ENCODE measurements around the gene YRDC. TPM values are rescaled to one million over a fixed set of nuclear protein-coding genes. Genes with fewer than 3 reads are reported as not detected.
A peak's percentile ranks its signal among the peaks of the same experiment; 100 is the strongest.

YRDC gene
- total and polyA plus RNA-seq, 2 experiments from 2014 or later, result 12.5 to 22.4 TPM

DNA sequence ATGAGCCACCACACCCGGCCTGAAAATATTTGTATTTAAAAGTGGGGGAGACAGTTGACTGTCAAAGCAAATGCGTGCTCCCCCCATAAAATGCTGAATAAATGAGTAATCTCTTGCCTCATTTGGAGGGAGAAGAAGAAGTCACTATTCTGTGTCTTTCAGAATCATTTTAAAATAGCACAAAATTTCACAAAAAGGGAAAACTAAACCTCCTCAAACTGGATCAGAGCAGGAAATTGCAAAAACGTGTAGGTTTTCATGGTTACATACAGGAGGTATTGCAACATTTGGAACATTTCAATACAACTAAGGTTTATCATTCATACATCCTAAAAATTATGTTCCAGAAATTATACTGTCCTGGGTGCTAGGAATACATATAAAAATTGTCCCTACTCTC lies 37.8 kb upstream of the YRDC start:
- peak overlapping the region; percentile 41 for H3K27ac ChIP-seq
- peaks cover 99% of the 10 kb centered on the region for H3K79me2 ChIP-seq (ENCODE audit: insufficient read depth)
- peak overlapping the region; percentile 1; the same call in 1 of the 2 replicates for H3K9ac ChIP-seq
- TF ChIP-seq EZH2phosphoT487 (IDR thresholded peaks at IDR 0.05; ENCODE audit: insufficient read depth, low read depth) (no peak), EZH2 (IDR thresholded peaks at IDR 0.05; ENCODE audit: insufficient read depth, poor library complexity, severe bottlenecking) (no peak)
- H3K9me3 ChIP-seq (ENCODE audit: low read depth), result no peaks in the 10 kb centered on the region
- H4K20me1 ChIP-seq (ENCODE audit: insufficient read depth), result no peaks in the 10 kb centered on the region
- H3K27me3 ChIP-seq (replicated peaks; ENCODE audit: insufficient read depth), result no peaks in the 10 kb centered on the region
- in situ Hi-C loops (cut with MboI), result no loop called here
- no peak overlapping the region for H3K4me2 ChIP-seq (ENCODE audit: unreplicated experiment)
- peaks cover under 1% of the 10 kb centered on the region; the same call in 1 of the 2 replicates for H3K4me1 ChIP-seq (ENCODE audit: insufficient read depth)
- no peaks in the 10 kb centered on the region for H3K9me2 ChIP-seq (ENCODE audit: insufficient read depth)
- no peak overlapping the region for H3K4me3 ChIP-seq
- peaks cover 13% of the 10 kb centered on the region for H3K36me3 ChIP-seq (ENCODE audit: low read depth)
- 0 out of 2 replicates have a peak, but pooled peaks cover under 1% of the 10 kb centered on the region for H3F3A ChIP-seq (ENCODE audit: insufficient read depth)
- H2AFZ ChIP-seq, result no peak overlapping the region
- DNase-seq, result peak; percentile 35
- 54 to 55% methylated on average over 3 of the region's 3 CpGs for WGBS, 2 experiments (ENCODE audit: low coverage in 1 of 2, low lambda C conversion rate in 2 of 2, missing lambda C conversion rate in 2 of 2)

DNA sequence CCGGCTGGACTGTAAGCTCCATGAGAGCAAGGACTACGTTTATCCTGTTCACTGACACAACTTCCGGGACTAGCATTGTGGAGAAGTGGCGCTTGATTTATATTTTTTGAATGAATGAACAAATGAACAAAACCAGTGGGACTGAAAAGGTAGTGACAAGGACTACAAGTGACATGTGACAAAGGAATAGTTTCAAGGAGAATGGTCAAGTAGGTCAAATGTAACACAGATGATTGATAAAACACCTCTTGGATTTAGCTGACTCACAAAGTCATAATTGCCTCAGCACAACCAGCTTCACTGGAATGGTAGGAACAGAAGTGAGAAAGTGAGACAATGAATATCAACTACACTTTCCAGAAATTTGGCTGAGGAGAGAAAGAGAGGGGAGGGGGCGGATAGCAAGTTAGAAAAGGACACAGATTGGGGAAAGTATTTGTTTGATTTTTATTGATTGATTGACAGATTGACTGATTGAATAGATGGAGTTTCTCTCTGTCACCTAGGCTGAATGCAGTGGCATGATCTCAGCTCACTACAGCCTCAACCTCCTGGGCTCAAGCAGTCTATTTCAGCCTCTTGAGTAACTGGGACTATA lies 37.1 kb upstream of the YRDC start:
- TF ChIP-seq EZH2phosphoT487 (IDR thresholded peaks at IDR 0.05; ENCODE audit: insufficient read depth, low read depth) (no peak), EZH2 (IDR thresholded peaks at IDR 0.05; ENCODE audit: insufficient read depth, poor library complexity, severe bottlenecking) (no peak)
- H3K9me3 ChIP-seq (ENCODE audit: low read depth), result no peaks in the 10 kb centered on the region
- H3K27me3 ChIP-seq (replicated peaks; ENCODE audit: insufficient read depth), result no peaks in the 10 kb centered on the region
- no peak overlapping the region for H3K4me3 ChIP-seq
- peaks cover 14% of the 10 kb centered on the region for H3K36me3 ChIP-seq (ENCODE audit: low read depth)
- H3K4me2 ChIP-seq (ENCODE audit: unreplicated experiment), result no peak overlapping the region
- in situ Hi-C loops (cut with MboI), result no loop called here
- no peak for DNase-seq
- H2AFZ ChIP-seq, result no peak overlapping the region
- H3F3A ChIP-seq (ENCODE audit: insufficient read depth), result no peaks in the 10 kb centered on the region
- no peaks in the 10 kb centered on the region for H4K20me1 ChIP-seq (ENCODE audit: insufficient read depth)
- H3K9me2 ChIP-seq (ENCODE audit: insufficient read depth), result no peaks in the 10 kb centered on the region
- H3K79me2 ChIP-seq (ENCODE audit: insufficient read depth), result peaks cover 99% of the 10 kb centered on the region
- H3K27ac ChIP-seq, result peak overlapping the region; percentile 41
- WGBS, 2 experiments (ENCODE audit: low coverage in 1 of 2, low lambda C conversion rate in 2 of 2, missing lambda C conversion rate in 2 of 2), result 98 to 99% methylated on average over 5 of the region's 5 CpGs
- H3K4me1 ChIP-seq (ENCODE audit: insufficient read depth), result no peaks in the 10 kb centered on the region
- no peak overlapping the region; the same call in 1 of the 2 replicates for H3K9ac ChIP-seq

DNA sequence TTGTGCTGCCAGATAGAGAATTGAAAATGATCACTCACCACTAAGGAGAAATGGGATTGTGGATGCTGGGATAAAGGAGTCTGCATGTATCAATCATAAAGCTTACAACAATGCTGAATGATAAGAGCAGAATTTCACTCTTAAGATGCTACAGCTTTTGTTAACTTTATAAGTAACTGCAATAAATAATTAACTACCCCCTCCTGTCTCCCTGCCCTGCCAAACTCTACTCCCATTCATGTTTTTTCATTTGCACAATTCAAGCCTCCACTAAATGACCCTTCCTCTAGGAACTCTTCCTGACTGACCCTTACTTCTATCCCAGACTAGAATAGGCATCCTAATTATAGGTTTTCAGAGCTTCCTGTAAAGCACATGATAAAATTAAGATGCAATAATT lies 36.5 kb upstream of the YRDC start:
- no peak for DNase-seq
- no peaks in the 10 kb centered on the region for H3K4me1 ChIP-seq (ENCODE audit: insufficient read depth)
- no peaks in the 10 kb centered on the region for H3K9me3 ChIP-seq (ENCODE audit: low read depth)
- no peak overlapping the region for H2AFZ ChIP-seq
- peaks cover 20% of the 10 kb centered on the region for H3K36me3 ChIP-seq (ENCODE audit: low read depth)
- H3K4me3 ChIP-seq, result no peak overlapping the region
- H3F3A ChIP-seq (ENCODE audit: insufficient read depth), result no peaks in the 10 kb centered on the region
- no peaks in the 10 kb centered on the region for H4K20me1 ChIP-seq (ENCODE audit: insufficient read depth)
- H3K4me2 ChIP-seq (ENCODE audit: unreplicated experiment), result no peak overlapping the region
- H3K27me3 ChIP-seq (replicated peaks; ENCODE audit: insufficient read depth), result no peaks in the 10 kb centered on the region
- peaks cover 99% of the 10 kb centered on the region for H3K79me2 ChIP-seq (ENCODE audit: insufficient read depth)
- H3K9me2 ChIP-seq (ENCODE audit: insufficient read depth), result no peaks in the 10 kb centered on the region
- in situ Hi-C loops (cut with MboI), result no loop called here
- TF ChIP-seq EZH2 (IDR thresholded peaks at IDR 0.05; ENCODE audit: insufficient read depth, poor library complexity, severe bottlenecking) (no peak), EZH2phosphoT487 (IDR thresholded peaks at IDR 0.05; ENCODE audit: insufficient read depth, low read depth) (no peak)
- H3K27ac ChIP-seq, result no peak overlapping the region
- no peak overlapping the region for H3K9ac ChIP-seq

DNA sequence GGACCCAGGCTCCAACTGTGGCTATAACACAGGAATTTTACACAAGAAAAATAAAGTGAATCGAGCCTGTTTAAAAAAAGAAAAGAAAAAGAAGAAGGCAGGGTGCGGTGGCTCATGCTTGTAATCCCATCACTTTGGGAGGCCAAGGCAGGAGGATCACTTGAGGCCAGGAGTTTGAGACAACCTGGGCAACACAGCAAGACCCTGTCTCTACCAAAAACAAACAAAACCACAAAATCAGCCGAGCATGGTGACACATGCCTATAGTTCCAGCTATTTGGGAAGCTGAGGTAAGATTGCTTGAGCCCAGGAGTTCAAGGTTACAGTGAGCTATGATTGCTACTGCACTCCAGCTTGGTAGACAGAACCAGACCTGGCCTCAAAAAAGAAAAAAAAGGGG lies 33.6 kb upstream of the YRDC start:
- in situ Hi-C loops (cut with MboI), result no loop called here
- DNase-seq, result no peak
- Histone ChIP-seq H3K4me2 (ENCODE audit: unreplicated experiment) (no peak overlapping the region), H3K9me3 (ENCODE audit: low read depth) (no peaks in the 10 kb centered on the region), H3K79me2 (ENCODE audit: insufficient read depth) (peaks cover 91% of the 10 kb centered on the region), H3K4me1 (ENCODE audit: insufficient read depth) (no peaks in the 10 kb centered on the region), H3K27ac (no peak overlapping the region), H3F3A (ENCODE audit: insufficient read depth) (no peaks in the 10 kb centered on the region), H3K27me3 (replicated peaks; ENCODE audit: insufficient read depth) (no peaks in the 10 kb centered on the region), H3K9ac (no peak overlapping the region), H2AFZ (no peak overlapping the region), H3K36me3 (ENCODE audit: low read depth) (peaks cover 35% of the 10 kb centered on the region), H4K20me1 (ENCODE audit: insufficient read depth) (no peaks in the 10 kb centered on the region), H3K9me2 (ENCODE audit: insufficient read depth) (no peaks in the 10 kb centered on the region), H3K4me3 (no peak overlapping the region)
- WGBS, 2 experiments (ENCODE audit: low coverage in 1 of 2, low lambda C conversion rate in 2 of 2, missing lambda C conversion rate in 2 of 2), result 92 to 97% methylated on average over 3 of the region's 3 CpGs
- TF ChIP-seq EZH2phosphoT487 (IDR thresholded peaks at IDR 0.05; ENCODE audit: insufficient read depth, low read depth) (no peak), EZH2 (IDR thresholded peaks at IDR 0.05; ENCODE audit: insufficient read depth, poor library complexity, severe bottlenecking) (no peak)

DNA sequence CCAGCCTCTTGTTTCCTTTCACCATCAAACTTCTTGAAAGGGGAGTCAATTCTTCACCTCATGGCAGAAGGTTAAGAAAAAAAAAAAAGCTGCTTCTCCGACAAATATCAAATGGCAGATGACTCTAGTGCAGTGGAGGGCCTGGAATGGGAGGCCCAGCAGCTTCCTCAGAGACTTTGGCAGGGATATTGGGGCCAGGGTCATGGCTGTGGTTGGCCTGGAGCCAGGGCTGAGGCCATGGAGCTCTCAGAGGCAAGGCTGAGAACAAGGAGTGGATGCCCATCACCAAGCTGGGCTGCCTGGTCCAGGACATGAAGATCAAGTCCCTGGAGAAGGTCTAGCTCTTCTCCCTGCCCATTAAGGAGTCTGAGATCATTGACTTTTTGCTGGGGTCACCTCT lies 32.7 kb upstream of the YRDC start:
- H3K9me2 ChIP-seq (ENCODE audit: insufficient read depth), result no peaks in the 10 kb centered on the region
- no peak overlapping the region for H3K9ac ChIP-seq
- H3K27me3 ChIP-seq (replicated peaks; ENCODE audit: insufficient read depth), result no peaks in the 10 kb centered on the region
- H2AFZ ChIP-seq, result no peak overlapping the region
- no peaks in the 10 kb centered on the region for H3K9me3 ChIP-seq (ENCODE audit: low read depth)
- WGBS, 2 experiments (ENCODE audit: low coverage in 1 of 2, low lambda C conversion rate in 2 of 2, missing lambda C conversion rate in 2 of 2), result 92 to 100% methylated on average over 1 of the region's 1 CpG
- peaks cover 85% of the 10 kb centered on the region for H3K79me2 ChIP-seq (ENCODE audit: insufficient read depth)
- no peak overlapping the region for H3K27ac ChIP-seq
- H3K4me2 ChIP-seq (ENCODE audit: unreplicated experiment), result no peak overlapping the region
- TF ChIP-seq EZH2 (IDR thresholded peaks at IDR 0.05; ENCODE audit: insufficient read depth, poor library complexity, severe bottlenecking), result no peak
- no peak for TF ChIP-seq EZH2phosphoT487 (IDR thresholded peaks at IDR 0.05; ENCODE audit: insufficient read depth, low read depth)
- no peaks in the 10 kb centered on the region for H3K4me1 ChIP-seq (ENCODE audit: insufficient read depth)
- no peaks in the 10 kb centered on the region for H4K20me1 ChIP-seq (ENCODE audit: insufficient read depth)
- DNase-seq, result no peak
- no peaks in the 10 kb centered on the region for H3F3A ChIP-seq (ENCODE audit: insufficient read depth)
- in situ Hi-C loops (cut with MboI), result no loop called here
- peaks cover 43% of the 10 kb centered on the region for H3K36me3 ChIP-seq (ENCODE audit: low read depth)
- H3K4me3 ChIP-seq, result no peak overlapping the region

All from GM23248 (cell line).